DND-41 (cell line): ENCODE measurements around the gene AURKB.

Experiments used
- CTCF ChIP-seq: IDR thresholded peaks from 2 replicates; pipeline ENCODE4 v1.5.1; 2012; ENCODE audit warnings: borderline replicate concordance, low read length, moderate library complexity, mild to moderate bottlenecking; ENCODE audit not compliant: poor library complexity, severe bottlenecking; ENCODE audit errors: extremely low read depth
- EZH2 ChIP-seq: IDR thresholded peaks from 3 replicates; pipeline ENCODE4 v1.6.1; 2012; ENCODE audit warnings: borderline replicate concordance, low read depth, mild to moderate bottlenecking, moderate library complexity, low read length, inconsistent platforms; ENCODE audit not compliant: severe bottlenecking

DNA sequence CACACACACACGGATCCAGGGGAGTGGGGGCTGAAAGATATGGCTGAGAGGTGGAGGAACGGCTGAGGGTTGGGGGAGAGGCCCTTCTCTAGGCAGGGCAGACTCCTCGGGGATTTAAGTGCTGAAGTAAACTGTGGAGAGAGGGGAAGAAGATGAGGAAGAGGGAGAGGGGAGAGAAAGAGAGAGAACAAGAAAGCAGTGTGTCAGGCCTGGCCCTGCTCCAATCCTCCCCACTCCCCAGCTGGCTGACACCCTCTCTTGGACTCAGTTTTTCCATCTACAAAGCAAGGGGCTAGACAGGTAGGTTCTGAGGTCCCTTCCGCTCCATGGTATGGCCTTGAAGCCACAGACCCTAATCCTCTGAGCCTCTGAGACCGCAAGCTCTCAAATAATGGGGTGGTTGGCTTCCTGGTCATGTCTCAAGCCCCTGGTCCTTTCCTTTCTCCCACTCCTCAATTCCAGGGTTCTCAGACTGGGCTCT, 49.6 kb downstream of the AURKB start:
- no peak for TF ChIP-seq CTCF
- TF ChIP-seq EZH2 = no peak
